H9 (cell line): ENCODE results near the gene PJA1. TPM values are rescaled to one million over a fixed set of nuclear protein-coding genes. Genes with fewer than 3 reads are reported as not detected.

Source experiments
- DNase-seq: peaks from one replicate; pipeline ENCODE4 v3.0.0-alpha.2; 2017
- H2AFZ ChIP-seq: one replicate; pipeline ENCODE4 v1.6.1; 2013; ENCODE audit warnings: mild to moderate bottlenecking, low read length, control low read depth, moderate library complexity
- H2AK5ac ChIP-seq: 2 replicates; pipeline ENCODE4 v1.6.1; 2013; ENCODE audit warnings: low read length, control low read depth, mixed read lengths; ENCODE audit not compliant: insufficient read length
- H2BK120ac ChIP-seq: one replicate; pipeline ENCODE4 v1.6.1; 2013; ENCODE audit warnings: low read depth, mild to moderate bottlenecking, low read length, control low read depth, inconsistent platforms; ENCODE audit not compliant: poor library complexity, severe bottlenecking
- H2BK12ac ChIP-seq: 2 replicates; pipeline ENCODE4 v1.6.1; 2013; ENCODE audit warnings: low read length, control low read depth, mixed read lengths, low read depth; ENCODE audit not compliant: insufficient read length
- H2BK15ac ChIP-seq: 2 replicates; pipeline ENCODE4 v1.6.1; 2013; ENCODE audit warnings: low read depth, low read length, control low read depth
- H2BK20ac ChIP-seq: one replicate; pipeline ENCODE4 v1.6.1; 2013; ENCODE audit warnings: low read depth, mild to moderate bottlenecking, low read length, control low read depth, inconsistent platforms; ENCODE audit not compliant: poor library complexity, severe bottlenecking
- H2BK5ac ChIP-seq: 2 replicates; pipeline ENCODE4 v1.6.1; 2013; ENCODE audit warnings: low read length, control low read depth, mixed read lengths; ENCODE audit not compliant: insufficient read length
- H3K14ac ChIP-seq: 2 replicates; pipeline ENCODE4 v1.6.1; 2013; ENCODE audit warnings: low read length, control low read depth; ENCODE audit not compliant: insufficient read depth
- H3K18ac ChIP-seq: 2 replicates; pipeline ENCODE4 v1.6.1; 2013; ENCODE audit warnings: low read depth, mild to moderate bottlenecking, mixed read lengths, low read length, control low read depth; ENCODE audit not compliant: insufficient read length
- H3K23ac ChIP-seq: 2 replicates; pipeline ENCODE4 v1.6.1; 2013; ENCODE audit warnings: low read length, control low read depth, mixed read lengths, low read depth; ENCODE audit not compliant: insufficient read length
- H3K23me2 ChIP-seq: 2 replicates; pipeline ENCODE4 v1.6.1; 2013; ENCODE audit warnings: low read depth, mild to moderate bottlenecking, mixed read lengths, low read length, control low read depth; ENCODE audit not compliant: insufficient read length, poor library complexity, severe bottlenecking
- H3K27ac ChIP-seq: 2 replicates; pipeline ENCODE4 v1.5.1; 2013; ENCODE audit warnings: low read length, control low read depth, mixed read lengths, low read depth; ENCODE audit not compliant: insufficient read length
- H3K27me3 ChIP-seq: 2 replicates; pipeline ENCODE4 v1.6.1; 2013; ENCODE audit warnings: low read length, control low read depth, inconsistent platforms; ENCODE audit not compliant: insufficient read depth
- H3K4ac ChIP-seq: 2 replicates; pipeline ENCODE4 v1.6.1; 2013; ENCODE audit warnings: low read depth, mild to moderate bottlenecking, control low read depth, inconsistent platforms, low read length, moderate library complexity
- H3K4me1 ChIP-seq: 2 replicates; pipeline ENCODE4 v1.6.1; 2013; ENCODE audit warnings: low read length, control low read depth, inconsistent platforms; ENCODE audit not compliant: insufficient read depth
- H3K4me2 ChIP-seq: 2 replicates; pipeline ENCODE4 v1.6.1; 2013; ENCODE audit warnings: low read length, control low read depth, mixed read lengths; ENCODE audit not compliant: insufficient read length, insufficient read depth
- H3K56ac ChIP-seq: 2 replicates; pipeline ENCODE4 v1.6.1; 2013; ENCODE audit warnings: low read depth, mild to moderate bottlenecking, mixed read lengths, low read length, control low read depth; ENCODE audit not compliant: insufficient read length
- H3K79me1 ChIP-seq: 2 replicates; pipeline ENCODE4 v1.6.1; 2013; ENCODE audit warnings: low read depth, mild to moderate bottlenecking, moderate library complexity, low read length, control low read depth, inconsistent platforms; ENCODE audit not compliant: insufficient read depth, poor library complexity, severe bottlenecking
- H3K79me2 ChIP-seq: 2 replicates; pipeline ENCODE4 v1.6.1; 2013; ENCODE audit warnings: low read length, control low read depth, inconsistent platforms; ENCODE audit not compliant: insufficient read depth
- H3K9ac ChIP-seq: 2 replicates; pipeline ENCODE4 v1.6.1; 2013; ENCODE audit warnings: low read length, control low read depth, mixed read lengths; ENCODE audit not compliant: insufficient read length; ENCODE audit errors: extremely low read depth
- H3K9me3 ChIP-seq: one replicate; pipeline ENCODE4 v1.6.1; 2013; ENCODE audit warnings: low read depth, low read length, inconsistent platforms; ENCODE audit not compliant: control insufficient read depth
- H3T11ph ChIP-seq: one replicate; pipeline ENCODE4 v1.6.1; 2013; ENCODE audit warnings: mild to moderate bottlenecking, low read length, control low read depth, inconsistent platforms
- H4K20me1 ChIP-seq: one replicate; pipeline ENCODE4 v1.6.1; 2013; ENCODE audit not compliant: control insufficient read depth, insufficient read length, insufficient read depth
- H4K5ac ChIP-seq: 2 replicates; pipeline ENCODE4 v1.6.1; 2013; ENCODE audit warnings: low read depth, mild to moderate bottlenecking, mixed read lengths, low read length, control low read depth; ENCODE audit not compliant: insufficient read length
- H4K8ac ChIP-seq: replicated peaks from 2 replicates; pipeline ENCODE4 v1.6.1; 2013; ENCODE audit warnings: low read length, control low read depth, mixed read lengths, low read depth; ENCODE audit not compliant: insufficient read length
- H4K91ac ChIP-seq: 2 replicates; pipeline ENCODE4 v1.6.1; 2013; ENCODE audit warnings: low read depth, mild to moderate bottlenecking, moderate library complexity, mixed read lengths, low read length, control low read depth; ENCODE audit not compliant: insufficient read length
- H3K27ac Mint-ChIP-seq, 3 experiments: 2 replicates in 2 of 3; 3 replicates in 1 of 3; pipeline ENCODE4 v1.8.0; 2020 to 2021; ENCODE audit warnings: mixed read lengths in 3 of 3, mild to moderate bottlenecking in 1 of 3, moderate library complexity in 1 of 3
- H3K27me3 Mint-ChIP-seq: 2 replicates; pipeline ENCODE4 v1.8.0; 2021; ENCODE audit warnings: low read depth, mild to moderate bottlenecking, moderate library complexity, mixed read lengths
- H3K36me3 Mint-ChIP-seq, 3 experiments: 2 replicates in 2 of 3; 3 replicates in 1 of 3; pipeline ENCODE4 v1.8.0; 2020 to 2021; ENCODE audit warnings: low read depth in 3 of 3, mixed read lengths in 3 of 3; ENCODE audit not compliant: insufficient read depth in 1 of 3
- H3K4me1 Mint-ChIP-seq, 2 experiments: 2 replicates each; pipeline ENCODE4 v1.8.0; 2020; ENCODE audit warnings: mixed read lengths in 2 of 2
- H3K4me3 Mint-ChIP-seq, 2 experiments: 2 replicates in 1 of 2; 3 replicates in 1 of 2; pipeline ENCODE4 v1.8.0; 2020 to 2021; ENCODE audit warnings: mild to moderate bottlenecking in 2 of 2, mixed read lengths in 2 of 2, moderate library complexity in 1 of 2
- H3K9me3 Mint-ChIP-seq, 2 experiments: 2 replicates in 1 of 2; 3 replicates in 1 of 2; pipeline ENCODE4 v1.8.0; 2020; ENCODE audit warnings: mild to moderate bottlenecking in 2 of 2, mixed read lengths in 2 of 2, moderate library complexity in 1 of 2
- CTCF ChIP-seq: fragments of 200-600 bp; sonication (generic); conservative IDR thresholded peaks from 3 replicates; pipeline ENCODE4 v1.8.0; 2021; ENCODE audit warnings: antibody characterized with exemption, mild to moderate bottlenecking
- WGBS: extraction: QIAGEN DNeasy Blood & Tissue Kit; methylation state at CpG from one replicate; pipeline ENCODE4 v1.1.7; 2013; ENCODE audit warnings: missing lambda C conversion rate, low lambda C conversion rate, mixed read lengths; ENCODE audit not compliant: insufficient read length; ENCODE audit errors: extremely low coverage; 5-methylcytosine and 5-hydroxymethylcytosine counted together
- long read RNA-seq: library from polyadenylated mRNA; unstranded; transcript quantifications from one replicate; pipeline ENCODE4 v2.0.0, GENCODE V29; 2020
- total RNA-seq: library from RNA; stranded (reverse); gene quantifications from 2 replicates; pipeline ENCODE4 v1.2.1, GENCODE V29; 2021

Gene PJA1
- 41.4 and 45.6 TPM in 2 replicates for total RNA-seq
- long read RNA-seq, transcript PJA1-202 (2 exons, 2,672 nt): major isoform, 355 of 567 reads
- long read RNA-seq, transcript PJA1-206 (2 exons, 887 nt): minor isoform, 70 of 567 reads
- long read RNA-seq, transcript PJA1-207 (2 exons, 574 nt): minor isoform, 21 of 567 reads
- long read RNA-seq, transcript PJA1-201 (2 exons, 2,755 nt): minor isoform, 77 of 567 reads
- long read RNA-seq, partial matches to known transcripts: 3 of 567 reads
- long read RNA-seq, other reads (novel, unspliced or antisense): 24 of 567 reads

- H3K36me3 Mint-ChIP-seq: peaks cover 29 to 41% (median 29%) of the 10 kb centered on the region in 3 experiments
- H3K4me2 ChIP-seq: peak within 1 kb of the TSS; percentile 45
These were observed at the start of gene PJA1 for GRCh38 chrX:69165087-69165651. TSS of gene PJA1 (minus strand) at chrX:69165453. CDS start at chrX:69163073, 2,380 bp downstream.

More at GRCh38 chrX:69165087-69165651, at the start of gene PJA1:
- Histone ChIP-seq H2BK12ac (no peak within 1 kb of the TSS), H2BK20ac (no peak within 1 kb of the TSS), H3K79me1 (no peaks in the 10 kb centered on the region), H3K4me1 (no peaks in the 10 kb centered on the region), H3K23me2 (no peaks in the 10 kb centered on the region), H3K79me2 (no peaks in the 10 kb centered on the region), H3K27me3 (no peaks in the 10 kb centered on the region), H3T11ph (no peak within 1 kb of the TSS), H2AK5ac (no peak within 1 kb of the TSS), H3K56ac (no peak within 1 kb of the TSS), H3K14ac (no peak within 1 kb of the TSS), H3K23ac (no peak within 1 kb of the TSS), H4K91ac (no peak within 1 kb of the TSS), H4K20me1 (no peaks in the 10 kb centered on the region), H3K9ac (peak within 1 kb of the TSS; percentile 28), H3K9me3 (no peaks in the 10 kb centered on the region), H2AFZ (no peak within 1 kb of the TSS), H2BK15ac (no peak within 1 kb of the TSS), H3K18ac (no peak within 1 kb of the TSS), H3K4ac (no peak within 1 kb of the TSS), H4K8ac (no peak within 1 kb of the TSS), H3K27ac (no peak within 1 kb of the TSS), H4K5ac (no peak within 1 kb of the TSS), H2BK5ac (no peak within 1 kb of the TSS), H2BK120ac (no peak within 1 kb of the TSS)
- Mint-ChIP-seq H3K27ac (peak within 1 kb of the TSS in 2 of 3 experiments; percentile 64 to 86; a peak in 2 of 7 replicates), H3K9me3 (peaks cover 71 to 72% of the 10 kb centered on the region in 2 experiments), H3K4me3 (peak within 1 kb of the TSS; percentile 81 to 86), H3K27me3 (peaks cover 3% of the 10 kb centered on the region), H3K4me1 (peaks cover 12 to 24% of the 10 kb centered on the region in 2 experiments)
- no CpG with 5 or more reads among the region's 48 CpGs for WGBS
- DNase-seq: peak; percentile 62
- no peak for TF ChIP-seq CTCF
